ENCODE measurements around the gene ZNF441. TPM values are rescaled to one million over a fixed set of nuclear protein-coding genes. Genes with fewer than 3 reads are reported as not detected.

ZNF441 gene
- 3.4 and 4.2 TPM in 2 replicates for total RNA-seq (2022)
- Bru-seq, nascent RNA, result percentile 74 among the genes with signal in this experiment
- BruChase-seq, experiment 1, labeled RNA remaining after a 6-hour chase, result percentile 59 among the genes with signal in this experiment
- BruChase-seq, experiment 2, labeled RNA remaining after a 2-hour chase, result percentile 65 among the genes with signal in this experiment
- long read RNA-seq, full-length matches to known transcripts, result 3 of 5 reads
- long read RNA-seq, partial matches to known transcripts, result 0 of 5 reads
- long read RNA-seq, other reads (novel, unspliced or antisense), result 2 of 5 reads

DNA sequence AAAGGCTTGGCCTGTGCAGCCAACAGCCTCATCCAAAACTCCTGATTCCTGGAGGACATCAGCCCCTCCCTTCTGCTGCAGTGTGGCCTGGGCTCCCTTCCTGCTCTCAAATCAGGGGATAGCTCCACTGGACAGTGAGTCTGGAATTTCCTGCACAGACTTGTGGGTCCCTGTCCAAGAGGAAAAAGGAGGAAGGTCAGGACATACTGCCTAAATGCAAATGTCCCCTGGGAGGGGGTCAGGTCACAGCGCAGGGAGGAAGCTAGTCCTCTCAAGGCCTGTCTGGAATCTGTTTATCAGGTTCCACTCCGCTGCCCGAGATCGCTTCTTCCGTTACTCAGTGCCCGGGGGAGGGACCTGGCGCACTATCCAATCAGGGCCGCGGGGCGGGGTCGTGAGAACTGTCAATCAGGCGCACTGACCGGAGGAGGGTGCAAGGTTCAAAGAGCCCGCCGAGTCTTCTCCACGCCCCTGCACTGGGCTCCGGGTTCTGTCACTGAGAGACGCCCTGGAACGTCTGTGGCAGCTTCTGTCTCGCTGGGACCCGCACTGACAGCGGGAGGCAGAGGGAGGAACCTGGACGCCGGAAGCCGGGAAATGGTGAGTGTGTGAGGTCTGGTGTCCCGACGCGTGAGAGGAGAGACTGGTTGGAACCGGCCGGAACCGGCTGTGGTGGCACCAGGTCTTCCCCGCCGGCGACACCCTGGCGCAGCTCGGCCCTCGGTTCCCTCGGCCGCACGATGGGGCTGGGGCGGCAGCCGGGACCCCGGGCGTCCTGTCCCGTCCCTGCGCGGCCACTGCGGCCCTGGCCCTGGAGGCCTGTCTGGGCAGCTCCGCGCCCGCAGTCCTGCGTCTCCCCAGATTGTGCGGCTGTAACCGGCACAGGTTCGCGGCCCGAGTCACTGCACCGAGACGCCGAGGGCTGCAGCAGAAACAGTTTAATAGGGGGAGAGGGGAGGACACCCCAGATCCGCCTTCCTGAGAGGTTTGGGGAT is at the start of gene ZNF441:
TSS of gene ZNF441 (plus strand) at position 404 of the 995 bp plus-strand sequence. CDS start at position 598, 194 bp downstream.
- intact Hi-C loops (cut with micrococcal nuclease), result loop anchor here (1.0 kb wide), 1 partner anchor 28 kb away; no protein-coding TSS in a partner anchor
- peak; percentile 95 for DNase-seq (ENCODE audit: unreplicated experiment)
- Mint-ChIP-seq H3K27me3 (ENCODE audit: insufficient read depth, unreplicated experiment) (no peaks in the 10 kb centered on the region), H3K27ac (ENCODE audit: low read depth, unreplicated experiment) (peak within 1 kb of the TSS; percentile 96), H3K4me1 (ENCODE audit: insufficient read depth, unreplicated experiment) (peaks cover 10% of the 10 kb centered on the region), H3K4me3 (ENCODE audit: unreplicated experiment) (peak within 1 kb of the TSS; percentile 99), H3K9me3 (ENCODE audit: unreplicated experiment) (peaks cover 11% of the 10 kb centered on the region), H3K36me3 (ENCODE audit: insufficient read depth, unreplicated experiment) (no peaks in the 10 kb centered on the region)
- ChIA-PET POLR2A (interaction anchor here (0.6 to 2.6 kb wide), 18 partner anchors 9 to 1734 kb away, joined by 3 to 48 read pairs (median 4); partner anchors contain the start of genes GCDH, ZNF136, ZNF20 and ZNF44), CTCF (interaction anchor here (0.6 to 2.1 kb wide), 6 partner anchors 12 to 484 kb away, joined by 3 to 7 read pairs (median 4); no protein-coding TSS in a partner anchor)
- TF ChIP-seq, protein P1, sequence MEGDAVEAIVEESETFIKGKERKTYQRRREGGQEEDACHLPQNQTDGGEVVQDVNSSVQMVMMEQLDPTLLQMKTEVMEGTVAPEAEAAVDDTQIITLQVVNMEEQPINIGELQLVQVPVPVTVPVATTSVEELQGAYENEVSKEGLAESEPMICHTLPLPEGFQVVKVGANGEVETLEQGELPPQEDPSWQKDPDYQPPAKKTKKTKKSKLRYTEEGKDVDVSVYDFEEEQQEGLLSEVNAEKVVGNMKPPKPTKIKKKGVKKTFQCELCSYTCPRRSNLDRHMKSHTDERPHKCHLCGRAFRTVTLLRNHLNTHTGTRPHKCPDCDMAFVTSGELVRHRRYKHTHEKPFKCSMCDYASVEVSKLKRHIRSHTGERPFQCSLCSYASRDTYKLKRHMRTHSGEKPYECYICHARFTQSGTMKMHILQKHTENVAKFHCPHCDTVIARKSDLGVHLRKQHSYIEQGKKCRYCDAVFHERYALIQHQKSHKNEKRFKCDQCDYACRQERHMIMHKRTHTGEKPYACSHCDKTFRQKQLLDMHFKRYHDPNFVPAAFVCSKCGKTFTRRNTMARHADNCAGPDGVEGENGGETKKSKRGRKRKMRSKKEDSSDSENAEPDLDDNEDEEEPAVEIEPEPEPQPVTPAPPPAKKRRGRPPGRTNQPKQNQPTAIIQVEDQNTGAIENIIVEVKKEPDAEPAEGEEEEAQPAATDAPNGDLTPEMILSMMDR (IDR thresholded peaks at IDR 0.05; ENCODE audit: unreplicated experiment), result no peak
- BruUV-seq (replicated peaks), result no TSS peak

DNA sequence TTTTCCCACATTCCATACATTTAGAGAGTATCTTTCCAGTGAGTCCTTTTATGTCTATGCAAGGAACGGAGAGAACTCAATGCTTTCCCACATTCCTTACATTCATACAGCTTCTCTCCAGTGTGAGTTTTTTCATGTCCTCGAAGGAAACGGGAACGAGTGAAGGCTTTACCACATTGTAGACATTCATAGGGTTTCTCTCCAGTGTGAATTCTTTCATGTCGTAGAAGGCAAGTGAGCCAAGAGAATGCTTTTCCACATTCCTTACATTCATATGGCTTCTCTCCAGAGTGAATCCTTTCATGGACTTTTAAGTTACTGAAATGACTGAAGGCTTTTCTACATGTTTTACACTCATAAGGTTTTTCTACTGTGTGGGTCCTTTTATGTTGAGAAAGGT is 45.1 kb upstream of the ZNF441 start:
- POLR2A ChIA-PET, result interaction anchor here (0.6 kb wide), 1 partner anchor 99 kb away, joined by 3 read pairs; no protein-coding TSS in a partner anchor
- Mint-ChIP-seq H3K4me3 (ENCODE audit: unreplicated experiment) (no peak overlapping the region), H3K27ac (ENCODE audit: low read depth, unreplicated experiment) (no peak overlapping the region), H3K36me3 (ENCODE audit: insufficient read depth, unreplicated experiment) (peaks cover 17% of the 10 kb centered on the region), H3K27me3 (ENCODE audit: insufficient read depth, unreplicated experiment) (no peaks in the 10 kb centered on the region), H3K4me1 (ENCODE audit: insufficient read depth, unreplicated experiment) (no peaks in the 10 kb centered on the region), H3K9me3 (ENCODE audit: unreplicated experiment) (peaks cover 16% of the 10 kb centered on the region)
- DNase-seq (ENCODE audit: unreplicated experiment), result no peak
- CTCF ChIA-PET, result interaction anchor here (1.9 kb wide), 1 partner anchor 22 kb away, joined by 7 read pairs; no protein-coding TSS in a partner anchor
- TF ChIP-seq, protein P1 (IDR thresholded peaks at IDR 0.05; ENCODE audit: unreplicated experiment), result no peak
- intact Hi-C loops (cut with micrococcal nuclease), result no loop called here
- BruUV-seq (replicated peaks), result no TSS peak

DNA sequence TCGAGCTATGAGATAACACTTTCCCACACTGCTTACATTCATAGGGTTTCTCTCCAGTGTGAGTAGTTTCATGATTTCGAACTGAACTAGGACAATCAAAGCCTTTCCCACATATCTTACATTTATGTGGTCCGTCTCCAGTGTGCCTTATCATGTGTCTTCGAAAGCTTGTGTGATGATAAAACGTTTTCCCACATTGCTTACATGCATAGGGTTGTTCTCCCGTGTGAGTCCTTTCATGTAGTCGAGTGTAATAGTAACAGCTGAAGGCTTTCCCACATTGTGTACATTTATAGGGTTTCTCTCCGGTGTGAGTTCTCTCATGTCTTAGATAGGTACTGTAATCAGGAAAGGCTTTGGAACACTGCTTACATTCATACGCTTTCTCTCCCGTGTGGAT is 44.4 kb upstream of the ZNF441 start:
- DNase-seq (ENCODE audit: unreplicated experiment), result no peak
- no TSS peak for BruUV-seq (replicated peaks)
- TF ChIP-seq, protein P1 (IDR thresholded peaks at IDR 0.05; ENCODE audit: unreplicated experiment), result no peak
- H3K27me3 Mint-ChIP-seq (ENCODE audit: insufficient read depth, unreplicated experiment), result no peaks in the 10 kb centered on the region
- H3K4me1 Mint-ChIP-seq (ENCODE audit: insufficient read depth, unreplicated experiment), result no peaks in the 10 kb centered on the region
- no peak overlapping the region for H3K27ac Mint-ChIP-seq (ENCODE audit: low read depth, unreplicated experiment)
- peaks cover 17% of the 10 kb centered on the region for H3K36me3 Mint-ChIP-seq (ENCODE audit: insufficient read depth, unreplicated experiment)
- no peak overlapping the region for H3K4me3 Mint-ChIP-seq (ENCODE audit: unreplicated experiment)
- CTCF ChIA-PET, result interaction anchor here (0.5 to 1.9 kb wide), 2 partner anchors 22 to 360 kb away, joined by 3 to 7 read pairs; no protein-coding TSS in a partner anchor
- intact Hi-C loops (cut with micrococcal nuclease), result no loop called here
- POLR2A ChIA-PET, result interaction anchor here (0.6 kb wide), 1 partner anchor 100 kb away, joined by 3 read pairs; no protein-coding TSS in a partner anchor
- H3K9me3 Mint-ChIP-seq (ENCODE audit: unreplicated experiment), result peaks cover 16% of the 10 kb centered on the region
